ENCODE results near the gene ATP12A.
A peak's percentile ranks its signal among the peaks of the same experiment; 100 is the strongest.

Gene ATP12A

DNA sequence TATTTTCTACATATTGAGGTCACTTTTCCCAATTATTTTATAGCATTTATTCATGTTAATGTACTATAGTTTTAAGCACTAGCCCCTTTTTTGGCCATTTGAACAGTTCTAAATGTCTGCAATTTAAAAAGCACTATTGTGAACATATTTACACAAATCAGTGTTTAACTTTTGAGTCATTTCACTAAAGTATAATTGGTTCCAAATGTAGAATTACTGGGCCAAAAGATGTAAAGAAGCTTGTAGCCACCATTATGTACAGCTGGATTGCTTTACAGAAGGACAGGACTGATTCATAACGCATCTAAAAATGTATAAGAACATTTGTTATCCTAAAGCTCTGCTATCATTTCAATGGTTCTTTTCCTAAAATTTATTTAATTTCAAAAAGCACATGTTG lies 16.6 kb upstream of the ATP12A start:
- DNase-seq (ENCODE audit: low spot score) = no peak

DNA sequence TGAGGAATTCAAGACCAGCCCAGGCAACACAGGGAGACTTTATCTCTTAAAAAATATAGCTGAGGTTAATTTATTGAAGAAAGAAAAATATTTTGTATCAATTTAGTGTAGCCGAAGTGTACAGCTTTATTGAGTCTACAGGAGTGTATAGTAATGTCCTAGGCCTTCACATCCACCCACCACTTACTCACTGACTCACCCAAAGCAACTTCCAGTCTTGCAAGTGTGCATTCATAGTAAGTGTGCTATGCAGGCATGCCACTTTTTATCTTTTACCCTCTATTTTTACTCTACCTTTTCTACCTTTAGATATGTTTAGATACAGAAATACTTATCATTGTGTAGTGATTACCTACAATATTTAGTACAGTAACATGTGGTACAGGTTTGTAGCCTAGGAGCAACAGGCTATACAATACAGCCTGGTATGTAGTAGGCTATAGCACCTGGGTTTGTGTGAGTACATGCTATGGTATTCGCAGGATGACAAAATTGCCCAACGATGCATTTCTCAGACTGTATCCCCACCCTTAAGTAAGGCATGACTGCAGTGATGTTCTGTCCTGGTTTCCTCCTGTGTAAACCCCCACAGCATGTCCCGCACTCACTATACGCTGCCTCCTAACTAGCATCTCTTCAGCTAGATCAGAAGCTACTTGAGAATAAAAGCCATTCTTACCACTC lies 15.3 kb upstream of the ATP12A start:
- DNase-seq (ENCODE audit: low spot score) = no peak

DNA sequence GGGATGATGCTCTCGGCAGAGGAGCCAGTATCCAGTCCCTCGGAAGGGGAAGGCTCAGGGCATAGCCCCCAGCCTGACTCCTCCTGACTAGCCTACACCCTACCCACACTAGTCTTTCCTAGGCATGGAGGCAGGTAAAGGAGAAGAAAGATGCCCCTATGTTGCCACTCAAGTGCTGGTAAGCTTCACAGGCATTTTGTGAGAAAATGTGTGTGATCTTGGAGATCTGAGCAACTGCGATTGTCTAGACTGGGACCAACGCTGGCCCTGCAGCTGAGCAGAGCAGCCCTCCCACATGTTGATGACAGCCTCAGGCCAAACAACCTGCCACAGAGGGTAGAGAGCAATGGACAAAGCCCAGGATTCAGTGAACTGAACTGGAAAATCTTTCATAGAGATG lies 11.7 kb upstream of the ATP12A start:
- DNase-seq (ENCODE audit: low spot score) = no peak

DNA sequence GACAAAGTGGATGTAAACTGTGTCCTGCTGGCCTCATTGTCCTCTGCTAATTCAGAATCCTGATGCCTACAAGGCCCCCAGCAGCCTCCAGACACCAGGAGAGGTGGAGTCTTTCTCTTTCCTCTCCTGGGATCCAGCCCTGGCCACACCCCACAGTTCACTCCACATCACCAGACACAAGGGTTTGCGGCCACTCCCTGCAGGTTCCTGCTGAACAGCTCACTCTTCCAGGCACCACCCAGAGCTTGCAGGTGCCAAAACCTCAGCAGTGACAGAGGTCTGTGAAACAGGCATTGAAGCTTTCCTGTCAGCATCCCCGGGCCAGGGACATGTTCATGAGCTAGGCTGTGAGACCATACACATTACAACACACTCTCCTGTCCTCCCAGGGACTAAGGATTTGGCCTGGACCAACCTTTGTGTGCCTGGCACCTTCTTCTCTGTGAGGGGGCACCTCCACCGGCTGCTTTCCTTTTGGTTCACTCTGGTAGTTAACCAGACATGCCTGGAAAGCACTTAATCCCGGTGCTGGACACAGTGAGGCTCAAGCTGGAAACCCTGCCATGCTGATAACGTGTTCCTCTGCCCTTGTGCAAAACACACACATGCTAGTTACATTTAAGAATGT lies 11.1 kb upstream of the ATP12A start:
- no peak for DNase-seq (ENCODE audit: low spot score)

DNA sequence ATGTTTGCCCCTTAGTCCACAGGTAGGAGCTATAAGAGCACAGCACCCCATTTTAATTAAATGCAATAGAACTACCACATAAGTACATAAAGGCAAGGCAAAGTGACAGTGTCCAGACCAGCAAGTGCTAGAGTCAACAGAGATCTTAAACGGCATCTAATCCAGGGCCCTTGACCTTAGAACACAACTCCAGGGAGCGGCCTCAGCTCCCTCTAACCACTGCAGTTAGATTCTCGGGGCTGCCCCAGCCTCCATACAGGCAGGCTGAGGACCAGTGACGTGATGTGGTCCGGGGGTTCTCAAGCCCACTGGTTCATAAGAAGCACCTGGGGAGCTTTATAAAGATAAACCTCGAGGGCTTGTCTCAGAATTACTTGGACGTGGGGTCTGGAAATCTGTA lies 10.0 kb upstream of the ATP12A start:
- no peak for DNase-seq (ENCODE audit: low spot score)

DNA sequence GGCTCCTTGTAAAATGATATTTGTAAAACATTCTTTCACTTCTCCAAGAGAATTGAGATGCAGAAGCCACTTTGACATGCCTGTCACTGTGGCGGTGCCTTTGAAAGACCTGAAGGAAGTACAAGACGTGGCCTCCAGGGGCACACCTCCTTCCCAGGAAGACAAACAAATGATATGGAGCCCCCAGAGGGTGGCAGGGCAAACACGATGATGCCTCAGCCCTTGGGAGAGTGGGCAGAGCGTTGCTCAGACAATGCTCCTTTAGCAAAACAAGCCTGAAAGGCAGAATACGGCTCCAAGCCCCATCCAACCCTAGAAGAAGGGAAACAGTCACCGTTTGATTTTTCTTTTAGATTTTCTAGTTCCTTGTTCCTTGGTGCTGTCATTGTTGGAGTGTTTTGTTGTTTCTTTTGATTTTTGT lies 9.2 kb upstream of the ATP12A start:
- peak; percentile 78 for DNase-seq (ENCODE audit: low spot score)

DNA sequence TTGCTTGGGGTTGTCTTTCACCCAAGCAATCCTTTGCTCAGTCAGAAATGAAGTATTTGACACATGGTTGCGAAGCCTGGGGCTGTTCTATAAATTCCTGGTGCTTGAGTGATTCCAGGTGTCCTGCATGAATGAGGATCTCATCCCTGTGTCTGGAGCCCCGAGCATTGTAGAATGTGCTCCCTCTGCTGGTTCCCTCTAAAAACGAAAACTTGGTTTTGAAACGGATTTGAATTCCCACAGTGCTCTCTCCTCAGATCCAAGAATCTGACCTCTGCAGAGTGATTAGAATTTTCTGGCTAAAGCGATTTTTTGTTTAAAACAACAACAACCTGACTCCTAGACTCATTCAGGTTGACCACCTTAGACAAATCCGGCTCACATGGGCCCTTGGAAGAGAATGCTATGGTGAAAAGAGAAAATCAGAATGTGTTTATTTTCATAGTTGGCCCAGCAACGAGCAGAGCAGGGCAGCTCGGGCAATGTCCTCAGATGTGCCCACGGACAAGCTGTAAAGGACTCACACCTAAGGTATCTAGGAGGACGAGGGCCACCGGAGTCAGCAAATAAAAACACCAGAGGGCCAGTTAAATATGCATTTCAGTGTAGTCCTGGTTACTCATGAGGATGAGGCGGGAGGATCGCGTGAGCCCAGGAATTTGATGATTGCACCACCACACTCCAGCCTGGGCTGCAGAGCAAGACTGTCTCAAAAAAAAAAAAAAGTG lies 8.7 kb upstream of the ATP12A start:
- peak; percentile 80 for DNase-seq (ENCODE audit: low spot score)

DNA sequence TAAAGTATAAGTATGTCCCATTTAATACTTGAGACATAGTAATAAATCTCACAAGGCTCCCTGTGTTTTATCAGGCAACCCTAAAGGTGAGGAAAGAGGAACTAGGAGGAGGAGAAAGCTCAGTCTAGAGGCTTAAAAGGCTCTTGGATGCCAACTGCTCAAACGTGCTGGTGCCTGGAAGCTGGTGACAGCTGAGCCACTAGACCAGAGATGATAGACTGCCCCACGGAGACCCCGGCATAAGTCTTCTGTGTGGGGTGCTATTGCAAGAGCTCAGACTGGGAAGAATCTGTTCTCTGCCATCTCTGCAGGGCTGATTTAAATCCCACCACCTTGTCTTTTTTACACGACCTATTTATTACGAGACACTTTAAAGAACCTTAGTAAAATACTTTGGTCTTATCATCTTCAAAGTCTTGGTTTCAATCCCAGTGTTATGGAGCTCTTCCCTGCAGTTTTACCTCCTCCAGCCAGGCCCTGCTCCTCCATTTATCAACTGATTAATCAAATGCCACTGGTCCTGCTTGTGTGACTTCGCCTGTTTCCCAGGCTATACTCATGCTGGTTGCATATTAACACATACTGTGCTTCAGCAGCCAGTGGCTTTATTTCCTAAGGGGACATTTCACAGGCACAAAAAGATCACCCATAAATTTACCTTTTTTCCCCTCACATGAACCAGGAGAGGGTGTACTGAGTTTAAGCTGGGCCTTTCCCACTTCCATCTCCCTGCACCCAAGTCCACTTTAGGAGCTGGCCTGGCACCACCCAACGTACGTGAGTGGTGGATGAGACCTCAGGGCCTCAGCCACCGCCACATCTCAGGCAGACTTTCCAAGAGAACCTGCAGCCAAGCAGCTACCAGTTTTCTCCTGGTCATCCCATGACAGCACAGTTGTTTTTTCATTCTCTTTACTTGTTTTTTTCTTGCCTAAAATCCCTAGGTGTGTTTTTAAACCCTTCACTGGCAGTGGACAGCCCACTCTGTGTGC lies 7.8 kb upstream of the ATP12A start:
- DNase-seq (ENCODE audit: low spot score) = no peak

DNA sequence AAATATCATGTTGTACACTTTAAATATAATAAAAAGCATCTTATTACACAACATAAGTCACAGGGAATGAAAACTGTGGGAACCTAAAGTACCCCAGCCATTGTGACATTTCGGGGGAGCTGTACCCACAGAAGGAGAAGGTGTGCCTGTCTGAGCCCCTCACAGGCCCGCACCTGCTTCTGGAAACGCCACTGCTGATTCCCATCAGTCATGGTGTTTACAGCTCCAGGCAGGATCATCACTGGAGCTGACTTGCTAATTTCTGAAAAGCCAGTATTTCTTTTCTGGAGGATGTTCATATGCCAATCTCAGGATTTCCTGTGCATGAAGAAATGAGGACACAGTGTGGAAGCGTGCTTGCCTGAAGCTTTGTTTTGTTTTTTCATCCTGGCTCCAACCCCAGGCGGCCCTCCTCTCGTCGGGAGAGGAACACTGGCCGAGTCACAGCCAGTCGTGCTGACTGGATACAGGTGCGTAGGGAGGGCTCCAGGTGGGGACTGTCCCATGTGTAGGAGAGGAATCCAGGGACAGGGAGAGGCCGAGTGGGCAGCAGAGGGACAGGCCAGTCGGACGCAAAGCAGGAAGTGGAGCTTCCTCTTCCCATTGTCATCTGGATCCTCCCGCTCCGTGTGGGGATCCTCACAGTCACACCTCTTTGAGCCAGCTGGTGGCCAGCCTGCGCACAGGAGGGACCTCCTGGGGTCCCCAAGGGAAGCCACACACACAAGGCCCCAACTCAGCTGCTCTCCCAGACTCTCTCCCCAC lies 4.2 kb upstream of the ATP12A start:
- no peak for DNase-seq (ENCODE audit: low spot score)

DNA sequence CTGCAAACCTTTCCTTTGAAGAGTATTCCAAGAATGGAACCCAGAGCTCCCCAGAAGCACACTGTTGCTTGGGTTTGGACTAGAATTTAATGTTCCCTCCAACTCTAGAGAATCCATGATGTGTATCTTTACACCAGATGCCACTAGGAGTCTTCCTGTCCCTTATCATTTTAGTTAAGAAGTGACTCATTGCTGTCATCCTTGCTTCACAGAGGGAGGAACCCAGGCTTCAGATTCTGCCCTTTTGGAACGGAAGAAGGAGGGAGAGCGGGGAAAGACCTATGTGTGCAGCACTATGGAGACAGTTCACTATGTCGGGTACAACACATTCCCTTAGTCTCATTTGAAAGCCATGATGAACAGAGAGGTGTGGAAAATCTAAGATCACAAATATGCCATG lies 2.1 kb upstream of the ATP12A start:
- no peak for DNase-seq (ENCODE audit: low spot score)

DNA sequence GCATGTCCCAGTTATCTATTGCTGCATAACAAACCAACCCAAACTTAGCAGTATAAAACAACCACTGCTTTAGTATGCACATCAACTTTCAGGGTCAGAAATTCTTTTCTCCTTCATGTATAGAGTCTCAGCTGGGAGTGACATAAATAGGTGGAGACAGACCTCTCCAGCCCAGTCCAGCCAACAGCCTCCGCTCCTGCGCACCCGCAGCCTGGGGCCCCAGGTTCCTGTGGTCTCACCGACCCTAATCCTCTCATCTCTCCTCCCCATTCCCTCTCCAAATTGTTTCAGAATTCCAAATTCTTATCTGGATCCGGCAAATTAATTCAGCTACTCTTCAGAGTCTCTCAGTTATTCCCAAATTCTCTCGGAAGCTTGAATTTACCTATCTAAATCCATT lies 522 bp upstream of the ATP12A start:
- DNase-seq (ENCODE audit: low spot score) = no peak

DNA sequence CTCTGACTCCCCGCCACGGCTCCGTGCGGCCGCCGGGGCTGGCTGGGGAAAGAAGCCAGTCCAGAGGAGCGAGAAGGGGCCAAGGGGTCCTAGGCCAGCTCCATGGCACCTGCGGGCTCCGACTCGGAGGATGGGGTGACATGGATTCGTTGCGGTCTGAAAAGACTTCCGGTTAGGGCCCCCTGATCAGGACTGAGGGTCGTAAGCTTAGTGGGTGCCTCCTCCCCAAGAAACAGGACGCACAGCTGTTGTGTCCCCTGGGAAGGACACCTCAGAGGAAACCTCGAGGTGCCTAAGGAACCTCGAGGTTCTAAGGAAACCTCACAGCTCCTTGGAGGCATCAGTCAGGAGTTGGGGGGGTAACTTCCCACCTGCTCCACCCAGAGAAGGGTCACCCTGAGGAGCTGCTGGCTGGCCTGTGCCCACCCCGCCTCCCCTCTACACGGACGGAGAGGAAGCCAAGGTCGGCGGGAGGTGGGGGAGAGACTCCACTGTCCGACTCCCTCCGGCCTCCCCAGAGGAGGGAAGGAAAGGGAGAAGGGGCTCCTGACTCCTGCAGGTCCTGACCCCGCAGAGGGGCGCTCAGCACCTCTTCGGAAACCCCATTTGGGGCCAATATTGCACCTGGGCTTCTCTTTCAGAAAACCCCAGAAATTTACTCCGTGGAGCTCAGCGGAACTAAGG lies 855 bp downstream of the ATP12A start:
- DNase-seq (ENCODE audit: low spot score) = no peak

DNA sequence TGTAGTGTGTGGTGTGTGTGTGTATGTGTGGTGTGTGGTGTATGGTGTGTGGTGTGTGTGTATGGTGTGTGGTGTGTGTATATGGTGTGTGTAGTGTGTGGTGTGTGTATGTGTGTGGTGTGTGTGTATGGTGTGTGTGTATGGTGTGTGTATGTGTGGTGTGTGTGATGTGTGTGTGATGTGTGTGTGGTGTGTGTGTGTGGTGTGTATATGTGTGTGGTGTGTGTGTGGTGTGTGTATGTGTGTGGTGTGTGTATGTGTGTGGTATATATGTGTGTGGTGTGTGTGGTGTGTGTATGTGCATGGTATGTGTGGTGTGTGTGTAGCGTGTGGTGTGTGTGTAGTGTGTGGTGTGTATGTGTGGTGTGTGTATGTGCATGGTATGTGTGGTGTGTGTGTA lies 1.7 kb downstream of the ATP12A start:
- DNase-seq (ENCODE audit: low spot score) = no peak

DNA sequence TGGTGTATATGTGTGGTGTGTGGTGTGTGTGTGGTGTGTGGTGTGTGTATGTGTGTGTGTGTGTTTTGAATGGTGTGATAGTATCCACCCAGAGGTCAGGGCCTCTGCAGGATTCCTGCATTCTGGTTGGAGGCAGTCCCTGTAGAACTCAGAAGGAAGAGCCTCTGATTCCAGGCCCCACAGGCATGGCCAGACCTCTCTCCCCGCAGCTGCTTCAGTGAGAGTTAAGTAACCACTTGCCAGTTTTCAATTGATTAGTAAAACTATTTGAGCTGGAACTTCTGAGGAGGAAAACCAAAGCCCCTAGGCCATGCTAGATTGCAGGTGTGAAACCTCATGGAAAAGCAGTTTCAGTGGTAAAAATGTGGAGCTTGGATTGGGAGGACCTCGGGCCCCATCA lies 2.1 kb downstream of the ATP12A start:
- DNase-seq (ENCODE audit: low spot score) = no peak

DNA sequence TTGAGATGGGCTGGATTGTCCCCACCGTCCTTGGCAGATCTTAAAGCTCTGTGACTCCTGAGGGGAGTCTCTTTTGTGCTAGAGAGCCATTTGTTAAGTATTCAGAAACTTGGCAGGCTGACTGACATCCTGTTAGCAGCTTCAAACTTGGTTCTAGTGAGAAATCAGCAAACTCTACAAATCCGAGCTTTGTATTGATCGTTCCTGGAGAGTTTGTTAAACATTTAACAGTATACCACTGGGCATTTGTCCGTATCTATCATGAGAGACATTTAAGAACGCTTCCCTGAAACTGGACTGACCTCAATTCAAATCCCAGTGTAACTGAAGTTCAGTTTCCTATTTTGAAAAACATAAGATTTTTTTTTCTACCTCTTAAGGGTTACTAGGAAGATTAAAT lies 3.1 kb downstream of the ATP12A start:
- DNase-seq (ENCODE audit: low spot score) = no peak

DNA sequence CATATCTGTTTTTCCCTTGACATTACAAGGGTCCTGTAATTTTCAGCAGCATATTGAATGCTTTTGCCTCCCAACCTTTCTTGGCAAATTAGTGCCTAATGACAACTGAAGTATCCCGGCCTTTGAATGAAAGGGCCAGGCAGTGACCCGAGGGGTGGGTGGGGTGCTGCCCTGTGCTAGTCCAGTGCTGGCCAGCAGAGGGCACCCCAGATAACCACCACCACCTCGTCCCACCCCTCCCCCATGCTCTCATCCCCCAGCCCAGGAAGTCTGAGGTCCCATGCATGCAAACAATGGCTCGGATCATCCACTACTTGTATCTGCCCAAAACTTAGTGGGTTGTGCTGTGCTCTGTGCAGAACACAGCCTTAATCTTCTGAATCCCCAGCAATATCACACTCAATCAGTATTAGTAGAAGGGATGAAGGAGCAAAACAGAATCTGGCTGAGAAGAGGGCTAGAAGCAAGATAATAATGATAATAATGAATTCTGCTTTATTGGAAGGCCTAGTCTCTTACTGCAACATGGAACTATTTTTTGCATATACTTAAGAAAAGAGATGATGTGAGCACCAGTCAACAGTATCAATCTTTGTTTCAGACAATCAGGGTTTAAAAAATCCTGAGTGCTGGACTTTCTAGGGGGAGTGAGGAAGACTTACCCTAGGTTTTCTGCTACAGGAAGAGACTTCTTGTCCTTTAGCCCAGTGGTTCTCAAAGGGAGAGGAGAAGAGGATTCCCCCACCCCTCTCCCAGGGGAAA lies 3.8 kb downstream of the ATP12A start:
- peak; percentile 89 for DNase-seq (ENCODE audit: low spot score)

DNA sequence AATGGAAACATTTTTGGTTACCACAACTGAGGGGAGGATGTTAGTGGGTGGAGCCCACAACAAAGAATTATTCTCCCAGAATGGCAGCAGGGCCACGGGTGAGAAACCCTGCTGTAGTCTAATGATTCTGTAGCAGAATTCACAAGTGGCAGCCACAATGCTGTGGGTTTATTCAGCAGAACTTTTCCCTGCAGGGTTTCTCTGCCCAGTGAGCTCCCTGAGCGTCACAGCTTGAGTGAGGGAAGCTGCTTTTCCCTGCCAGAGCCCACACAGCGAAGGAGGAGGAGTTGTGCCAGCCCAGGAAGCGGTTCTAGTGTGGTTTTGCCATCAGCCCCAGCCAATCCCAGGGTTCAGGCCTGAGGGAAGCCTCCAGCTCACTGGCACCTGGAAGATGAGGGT lies 4.4 kb downstream of the ATP12A start:
- DNase-seq (ENCODE audit: low spot score) = no peak

DNA sequence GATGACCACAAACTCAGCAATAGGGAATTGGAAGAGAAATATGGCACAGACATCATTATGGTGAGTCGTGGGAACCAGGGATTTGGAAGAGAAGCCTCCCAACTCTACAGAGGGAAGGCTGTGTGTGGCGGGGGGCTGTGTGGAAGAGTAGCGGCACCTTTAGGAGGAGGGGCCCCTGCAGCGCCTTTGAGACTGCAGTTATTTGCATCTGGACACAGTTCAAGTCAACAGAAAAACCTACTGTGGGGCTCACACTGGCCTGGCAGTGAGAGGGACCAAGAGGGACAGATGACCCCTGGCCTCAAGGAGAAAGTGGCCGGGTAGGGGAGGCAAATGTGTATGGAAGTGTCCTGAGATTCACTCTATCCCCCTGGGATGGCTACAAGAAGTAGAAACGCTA lies 5.1 kb downstream of the ATP12A start:
- no peak for DNase-seq (ENCODE audit: low spot score)

DNA sequence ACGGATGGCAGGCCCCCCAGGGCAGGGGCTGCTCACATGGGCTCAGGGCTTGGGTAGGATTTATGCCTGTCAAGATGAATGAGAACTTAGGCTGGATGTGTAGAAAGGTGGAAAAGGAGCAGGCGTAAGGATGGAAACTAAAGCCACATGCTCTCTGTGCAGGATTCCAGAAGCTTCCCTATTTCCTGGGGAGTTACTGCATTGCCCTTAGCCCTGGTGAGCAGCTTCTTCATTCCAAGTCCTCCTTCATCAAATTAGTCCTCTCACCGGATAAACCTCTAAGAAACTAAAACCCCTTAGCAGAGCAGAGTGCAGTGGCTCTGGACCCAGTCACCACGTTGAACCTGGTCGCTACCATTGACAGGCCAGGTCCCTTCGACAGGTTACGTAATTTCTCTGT lies 7.4 kb downstream of the ATP12A start:
- DNase-seq (ENCODE audit: low spot score) = no peak

DNA sequence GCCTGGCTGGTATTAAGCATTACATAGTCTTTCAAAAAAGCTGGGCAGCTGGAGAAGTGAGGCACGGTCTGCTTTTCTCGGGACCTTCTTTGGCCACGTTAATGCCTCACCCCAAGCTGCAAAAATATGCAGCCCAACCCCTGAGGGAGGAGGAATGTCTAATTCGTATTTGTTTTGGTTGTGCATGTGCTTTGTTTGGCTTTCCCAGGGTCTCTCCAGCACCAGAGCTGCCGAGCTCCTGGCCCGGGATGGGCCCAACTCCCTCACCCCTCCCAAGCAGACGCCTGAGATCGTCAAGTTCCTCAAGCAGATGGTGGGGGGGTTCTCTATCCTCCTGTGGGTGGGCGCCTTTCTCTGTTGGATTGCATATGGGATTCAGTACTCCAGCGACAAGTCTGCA lies 7.9 kb downstream of the ATP12A start:
- DNase-seq (ENCODE audit: low spot score) = no peak

Data from iPS-NIHi11 (cell line).